ENCODE measurements around the gene CTTN.

DNA sequence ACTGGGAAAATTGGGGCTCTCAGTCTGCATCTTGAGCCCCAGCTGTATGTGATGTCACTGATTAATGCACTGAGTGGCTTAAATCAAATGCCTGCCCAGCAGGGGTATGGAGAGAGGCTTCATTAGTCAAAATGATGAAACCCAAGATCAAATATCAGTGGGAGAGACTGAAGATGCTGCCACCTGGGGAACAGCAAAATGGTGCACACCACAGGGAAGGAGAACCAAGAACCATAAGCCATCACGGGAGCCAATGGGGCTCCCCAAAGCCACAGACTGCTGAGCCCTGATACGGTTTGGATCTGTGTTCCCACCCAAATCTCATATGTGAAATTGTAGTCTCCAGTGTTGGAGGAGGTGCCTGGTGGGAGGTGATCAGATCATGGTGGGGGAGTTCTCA, 85.6 kb downstream of the CTTN start:
- TF ChIP-seq, protein P1, sequence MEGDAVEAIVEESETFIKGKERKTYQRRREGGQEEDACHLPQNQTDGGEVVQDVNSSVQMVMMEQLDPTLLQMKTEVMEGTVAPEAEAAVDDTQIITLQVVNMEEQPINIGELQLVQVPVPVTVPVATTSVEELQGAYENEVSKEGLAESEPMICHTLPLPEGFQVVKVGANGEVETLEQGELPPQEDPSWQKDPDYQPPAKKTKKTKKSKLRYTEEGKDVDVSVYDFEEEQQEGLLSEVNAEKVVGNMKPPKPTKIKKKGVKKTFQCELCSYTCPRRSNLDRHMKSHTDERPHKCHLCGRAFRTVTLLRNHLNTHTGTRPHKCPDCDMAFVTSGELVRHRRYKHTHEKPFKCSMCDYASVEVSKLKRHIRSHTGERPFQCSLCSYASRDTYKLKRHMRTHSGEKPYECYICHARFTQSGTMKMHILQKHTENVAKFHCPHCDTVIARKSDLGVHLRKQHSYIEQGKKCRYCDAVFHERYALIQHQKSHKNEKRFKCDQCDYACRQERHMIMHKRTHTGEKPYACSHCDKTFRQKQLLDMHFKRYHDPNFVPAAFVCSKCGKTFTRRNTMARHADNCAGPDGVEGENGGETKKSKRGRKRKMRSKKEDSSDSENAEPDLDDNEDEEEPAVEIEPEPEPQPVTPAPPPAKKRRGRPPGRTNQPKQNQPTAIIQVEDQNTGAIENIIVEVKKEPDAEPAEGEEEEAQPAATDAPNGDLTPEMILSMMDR (IDR thresholded peaks at IDR 0.05) = no peak
- TF ChIP-seq POLR2AphosphoS5 (IDR thresholded peaks at IDR 0.05; ENCODE audit: low read depth, low read length) (no peak), REST (IDR thresholded peaks at IDR 0.05; ENCODE audit: insufficient read depth in 1 of 2, low read depth in 2 of 2, low read length in 1 of 2) (no peak), SIN3A (IDR thresholded peaks at IDR 0.05; ENCODE audit: borderline replicate concordance, insufficient read depth, low read depth, low read length) (no peak), TCF7L2 (IDR thresholded peaks at IDR 0.05; ENCODE audit: low read depth, low read length) (no peak)

Data from Panc1 (cell line).